H1 (cell line): Measurements from ENCODE around the gene ATM. TPM values are rescaled to one million over a fixed set of nuclear protein-coding genes. Genes with fewer than 3 reads are reported as not detected.

Experiments
- CTCF ChIA-PET: fragments of 300-600 bp; sonication (Branson Sonifier 250); formaldehyde crosslinking; loops from one replicate; lab custom pipeline; 2021; ENCODE audit not compliant: partially characterized antibody; lab: Charles Lee
- POLR2A ChIA-PET: fragments of 300-600 bp; sonication (Branson Sonifier 250); formaldehyde crosslinking; loops from one replicate; lab custom pipeline; 2021; ENCODE audit warnings: inconsistent platforms; ENCODE audit not compliant: partially characterized antibody; lab: Charles Lee
- DNase-seq, 2 experiments: peaks; one replicate each; pipeline versions ENCODE4 v3.0.0 to v3.0.0-alpha.2; 2010 to 2022; ENCODE audit warnings: low spot score in 2 of 2, low read depth in 1 of 2, mixed read lengths in 1 of 2
- FAIRE-seq: peaks from 2 replicates; lab custom pipeline; 2011; peaks lifted over from hg19 to GRCh38; lab: Jason Lieb, UNC
- H2AFZ ChIP-seq: 2 replicates; pipeline ENCODE4 v1.8.1; 2012; ENCODE audit warnings: low read length, inconsistent platforms
- H2AK5ac ChIP-seq: 2 replicates; pipeline ENCODE4 v1.6.1; 2013; ENCODE audit warnings: low read depth, low read length
- H2BK120ac ChIP-seq: replicated peaks from 2 replicates; pipeline ENCODE3; 2013; ENCODE audit warnings: low read depth, low read length, inconsistent platforms
- H2BK12ac ChIP-seq: 2 replicates; pipeline ENCODE4 v1.6.1; 2013; ENCODE audit warnings: low read depth, low read length
- H2BK15ac ChIP-seq: 2 replicates; pipeline ENCODE4 v1.6.1; 2013; ENCODE audit warnings: low read length
- H2BK20ac ChIP-seq: 2 replicates; pipeline ENCODE4 v1.6.1; 2013; ENCODE audit warnings: low read length
- H2BK5ac ChIP-seq: 2 replicates; pipeline ENCODE4 v1.6.1; 2013; ENCODE audit warnings: low read depth, low read length
- H3K14ac ChIP-seq: 2 replicates; pipeline ENCODE4 v1.6.1; 2013; ENCODE audit warnings: inconsistent platforms; ENCODE audit not compliant: insufficient read length
- H3K18ac ChIP-seq: 2 replicates; pipeline ENCODE4 v1.6.1; 2013; ENCODE audit warnings: low read length; ENCODE audit errors: extremely low read depth
- H3K23ac ChIP-seq: 2 replicates; pipeline ENCODE4 v1.6.1; 2013; ENCODE audit warnings: inconsistent platforms; ENCODE audit not compliant: insufficient read length
- H3K23me2 ChIP-seq: 2 replicates; pipeline ENCODE4 v1.6.1; 2013; ENCODE audit warnings: low read depth, low read length
- H3K27ac ChIP-seq: 2 replicates; pipeline ENCODE4 v1.6.1; 2011; ENCODE audit warnings: low read depth, low read length, inconsistent platforms
- H3K27me3 ChIP-seq, 4 experiments: replicated peaks in 1 of 4; 1 replicate in 1 of 4; 2 replicates in 3 of 4; pipeline versions ENCODE4 v1.6.1 to v1.8.1; 2011 to 2013; ENCODE audit warnings: low read length in 3 of 4, mild to moderate bottlenecking in 3 of 4, inconsistent platforms in 2 of 4, mixed read lengths in 2 of 4, moderate library complexity in 1 of 4; ENCODE audit not compliant: control insufficient read depth in 3 of 4, insufficient read depth in 3 of 4; ENCODE audit errors: extremely low read depth in 1 of 4
- H3K36me3 ChIP-seq, 4 experiments: 2 replicates each; pipeline versions ENCODE4 v1.6.1 to v1.8.1; 2011 to 2013; ENCODE audit warnings: mild to moderate bottlenecking in 4 of 4, low read length in 3 of 4, moderate library complexity in 2 of 4, control low read depth in 1 of 4, inconsistent platforms in 1 of 4; ENCODE audit not compliant: insufficient read depth in 4 of 4, control insufficient read depth in 2 of 4
- H3K4ac ChIP-seq: replicated peaks from 2 replicates; pipeline ENCODE3; 2013; ENCODE audit warnings: low read length, low read depth, mixed read lengths, inconsistent platforms; ENCODE audit not compliant: insufficient read length
- H3K4me1 ChIP-seq, 4 experiments: replicated peaks in 1 of 4; 1 replicate in 1 of 4; 2 replicates in 3 of 4; pipeline versions ENCODE4 v1.6.1 to v1.8.1; 2011 to 2013; ENCODE audit warnings: low read length in 3 of 4, inconsistent platforms in 2 of 4, mixed read lengths in 1 of 4; ENCODE audit not compliant: insufficient read depth in 4 of 4, control insufficient read depth in 3 of 4
- H3K4me2 ChIP-seq, 2 experiments: 2 replicates each; pipeline versions ENCODE4 v1.6.1 to v1.8.1; 2011 to 2013; ENCODE audit warnings: low read depth in 2 of 2, low read length in 2 of 2, control low read depth in 1 of 2, inconsistent platforms in 1 of 2, mild to moderate bottlenecking in 1 of 2; ENCODE audit not compliant: insufficient read depth in 1 of 2
- H3K4me3 ChIP-seq, 4 experiments: fragments of 200-600, 300-600 bp in 1 of 4; sonication (generic), shearing (Covaris generic), sonication (Bioruptor Twin) in 1 of 4; 2 replicates each; pipeline versions ENCODE4 v1.5.1 to v1.8.1; 2011 to 2016; ENCODE audit warnings: low read length in 4 of 4, low read depth in 3 of 4, control low read depth in 2 of 4, inconsistent platforms in 2 of 4, mild to moderate bottlenecking in 2 of 4, mixed read lengths in 1 of 4, moderate library complexity in 1 of 4; ENCODE audit not compliant: insufficient read depth in 2 of 4; ENCODE audit errors: extremely low read depth in 1 of 4
- H3K56ac ChIP-seq: replicated peaks from 2 replicates; pipeline ENCODE3; 2013; ENCODE audit warnings: low read depth, mild to moderate bottlenecking, mixed read lengths, low read length, inconsistent platforms; ENCODE audit not compliant: insufficient read length
- H3K79me1 ChIP-seq: 2 replicates; pipeline ENCODE4 v1.6.1; 2013; ENCODE audit warnings: low read depth, low read length, control low read depth
- H3K79me2 ChIP-seq, 2 experiments: 2 replicates each; pipeline versions ENCODE4 v1.6.1 to v1.8.1; 2012 to 2013; ENCODE audit warnings: low read length in 2 of 2, mild to moderate bottlenecking in 2 of 2, inconsistent platforms in 1 of 2; ENCODE audit not compliant: insufficient read depth in 2 of 2, control insufficient read depth in 1 of 2
- H3K9ac ChIP-seq, 4 experiments: replicated peaks in 1 of 4; 1 replicate in 1 of 4; 2 replicates in 3 of 4; pipeline versions ENCODE4 v1.6.1 to v1.8.1; 2011 to 2013; ENCODE audit warnings: low read depth in 3 of 4, low read length in 3 of 4, control low read depth in 2 of 4, mild to moderate bottlenecking in 2 of 4, moderate library complexity in 2 of 4, inconsistent platforms in 1 of 4; ENCODE audit errors: extremely low read depth in 1 of 4
- H3K9me3 ChIP-seq, 2 experiments: 2 replicates each; pipeline versions ENCODE4 v1.6.1 to v1.8.1; 2012 to 2013; ENCODE audit warnings: mild to moderate bottlenecking in 2 of 2, moderate library complexity in 2 of 2, control low read depth in 1 of 2, inconsistent platforms in 1 of 2, low read depth in 1 of 2, low read length in 1 of 2, mixed read lengths in 1 of 2; ENCODE audit not compliant: insufficient read depth in 2 of 2
- H4K20me1 ChIP-seq, 2 experiments: replicated peaks in 1 of 2; 2 replicates each; pipeline versions ENCODE3 to v1.8.1; 2011 to 2013; ENCODE audit warnings: inconsistent platforms in 2 of 2, low read length in 2 of 2, mild to moderate bottlenecking in 1 of 2; ENCODE audit not compliant: insufficient read depth in 2 of 2, control insufficient read depth in 1 of 2
- H4K5ac ChIP-seq: 2 replicates; pipeline ENCODE4 v1.6.1; 2013; ENCODE audit warnings: low read length, low read depth, mixed read lengths, inconsistent platforms; ENCODE audit not compliant: insufficient read length
- H4K8ac ChIP-seq: 2 replicates; pipeline ENCODE4 v1.8.0; 2013; ENCODE audit warnings: mild to moderate bottlenecking, moderate library complexity, low read length, inconsistent platforms; ENCODE audit not compliant: insufficient read depth; ENCODE audit errors: extremely low read depth
- H4K91ac ChIP-seq: replicated peaks from 2 replicates; pipeline ENCODE3; 2013; ENCODE audit warnings: low read length, mixed read lengths, inconsistent platforms; ENCODE audit not compliant: insufficient read length
- CHD1 ChIP-seq: IDR thresholded peaks from 2 replicates; pipeline ENCODE4 v1.6.1; 2012; ENCODE audit warnings: low read depth, low read length, improper control_type of control experiment
- GABPA ChIP-seq: IDR thresholded peaks from 2 replicates; pipeline ENCODE4 v1.6.1; 2011; ENCODE audit warnings: mild to moderate bottlenecking, low read length, moderate library complexity, borderline replicate concordance; ENCODE audit not compliant: insufficient read depth
- HDAC2 ChIP-seq, 2 experiments: fragments of 300-600 bp in 1 of 2; sonication (generic) in 1 of 2; IDR thresholded peaks; 2 replicates each; pipeline ENCODE4 v1.6.1; 2011 to 2012; ENCODE audit warnings: low read depth in 2 of 2, low read length in 2 of 2, mild to moderate bottlenecking in 2 of 2, moderate library complexity in 2 of 2, borderline replicate concordance in 1 of 2, inconsistent platforms in 1 of 2
- RBBP5 ChIP-seq: IDR thresholded peaks from 2 replicates; pipeline ENCODE4 v1.7.1; 2012; ENCODE audit warnings: low read depth, mild to moderate bottlenecking, inconsistent platforms, low read length, moderate library complexity, borderline replicate concordance
- SIRT6 ChIP-seq: IDR thresholded peaks from one replicate; pipeline ENCODE4 v1.7.1; 2012; ENCODE audit warnings: low read length, inconsistent platforms
- TCF12 ChIP-seq: IDR thresholded peaks from 2 replicates; pipeline ENCODE4 v1.6.1; 2011; ENCODE audit warnings: low read depth, mild to moderate bottlenecking, low read length
- WGBS, 2 experiments: shearing (Covaris generic) in 1 of 2; methylation state at CpG; one replicate each; pipeline versions ENCODE4 v1.1.6 to v1.1.7; 2013 to 2015; ENCODE audit warnings: low lambda C conversion rate in 2 of 2, mixed read lengths in 2 of 2, inconsistent platforms in 1 of 2, low coverage in 1 of 2, missing lambda C conversion rate in 1 of 2; ENCODE audit not compliant: insufficient replicate concordance in 2 of 2, insufficient coverage in 1 of 2, insufficient read length in 1 of 2; ENCODE audit errors: extremely low coverage in 1 of 2, missing lambda C conversion rate in 1 of 2; 5-methylcytosine and 5-hydroxymethylcytosine counted together
- polyA plus RNA-seq, 7 experiments: library from polyadenylated mRNA; depleted of rRNA in 3 of 7; stranded (reverse) in 5 of 7; unstranded in 2 of 7; fragments of >200 nt in 5 of 7; fragments of 200-250 nt in 2 of 7; gene quantifications; 1 replicate in 5 of 7; 2 replicates in 1 of 7; 4 replicates in 1 of 7; pipeline versions ENCODE4 v1.2.1 to v1.2.3, GENCODE V29; 2011 to 2013; ENCODE audit warnings: missing spikeins in 2 of 7, mixed read lengths in 2 of 7
- total RNA-seq: library from RNA; stranded (reverse); fragmentation: NEBNext Ultra II Directional; extraction: Animal tissue kit (Norgen Biotek cat#: 25700); gene quantifications from 2 replicates; pipeline ENCODE4 v1.2.1, GENCODE V29; 2021
- TF ChIP-seq, protein P1 (sequence below): IDR thresholded peaks from 2 replicates; pipeline ENCODE4 v1.6.1; 2012; ENCODE audit warnings: low read length, inconsistent platforms

ATM gene
- total and polyA plus RNA-seq, 2 of the 8 experiments (the other 6 are each of a cell fraction or from before 2014, with no cell fraction given) = 14.9 to 55.4 TPM

DNA sequence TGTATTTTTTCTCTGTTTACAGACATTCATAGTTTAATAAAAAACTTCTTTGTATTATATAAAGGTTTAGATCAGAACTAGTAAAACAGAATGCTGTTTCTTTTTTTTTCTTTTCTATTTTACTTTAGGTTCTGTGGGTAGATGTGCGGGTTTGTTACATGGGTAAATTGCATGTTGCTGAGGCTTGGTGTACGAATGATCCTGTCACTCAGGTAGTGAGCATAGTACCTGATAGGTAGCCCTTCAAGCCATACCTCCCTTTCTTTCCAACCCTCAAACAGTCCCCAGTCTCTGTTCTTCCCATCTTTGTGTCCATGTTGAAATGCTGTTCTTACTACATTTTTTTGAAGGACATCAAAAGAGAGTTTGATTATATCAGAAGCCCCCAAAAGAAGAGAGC is 3.2 kb downstream of the ATM start:
- H2BK5ac ChIP-seq = no peak overlapping the region
- peaks cover 0 to 3% of the 10 kb centered on the region in 2 experiments for H4K20me1 ChIP-seq
- no peak overlapping the region for H4K5ac ChIP-seq
- no peak overlapping the region for H3K9ac ChIP-seq
- no peak for FAIRE-seq
- no peak overlapping the region for H2AFZ ChIP-seq
- CTCF ChIA-PET = no interaction called here
- H4K8ac ChIP-seq = no peak overlapping the region
- WGBS, 2 experiments = 94% methylated on average over 2 of the region's 2 CpGs; no CpG with 5 or more reads in 1 of the 2 experiments
- H2AK5ac ChIP-seq = no peak overlapping the region
- H2BK15ac ChIP-seq = no peak overlapping the region
- H3K9me3 ChIP-seq = no peaks in the 10 kb centered on the region
- H3K4me2 ChIP-seq = no peak overlapping the region
- no peak overlapping the region for H3K56ac ChIP-seq
- no peaks in the 10 kb centered on the region; the same call in none of the 2 replicates for H3K79me1 ChIP-seq
- H3K36me3 ChIP-seq = peaks cover 3 to 30% (median 13%) of the 10 kb centered on the region in 4 experiments; a peak in 6 of 8 replicates
- no peak overlapping the region for H2BK20ac ChIP-seq
- H3K4ac ChIP-seq = no peak overlapping the region
- H3K79me2 ChIP-seq = peaks cover 14 to 52% of the 10 kb centered on the region in 2 experiments; a peak in 3 of 4 replicates
- TF ChIP-seq HDAC2 (IDR thresholded peaks at IDR 0.05; ENCODE audit: borderline replicate concordance in 1 of 2, low read depth in 2 of 2, low read length in 2 of 2) (no peak), CHD1 (no peak), GABPA (no peak), RBBP5 (no peak), TCF12 (no peak), SIRT6 (no peak)
- TF ChIP-seq, protein P1, sequence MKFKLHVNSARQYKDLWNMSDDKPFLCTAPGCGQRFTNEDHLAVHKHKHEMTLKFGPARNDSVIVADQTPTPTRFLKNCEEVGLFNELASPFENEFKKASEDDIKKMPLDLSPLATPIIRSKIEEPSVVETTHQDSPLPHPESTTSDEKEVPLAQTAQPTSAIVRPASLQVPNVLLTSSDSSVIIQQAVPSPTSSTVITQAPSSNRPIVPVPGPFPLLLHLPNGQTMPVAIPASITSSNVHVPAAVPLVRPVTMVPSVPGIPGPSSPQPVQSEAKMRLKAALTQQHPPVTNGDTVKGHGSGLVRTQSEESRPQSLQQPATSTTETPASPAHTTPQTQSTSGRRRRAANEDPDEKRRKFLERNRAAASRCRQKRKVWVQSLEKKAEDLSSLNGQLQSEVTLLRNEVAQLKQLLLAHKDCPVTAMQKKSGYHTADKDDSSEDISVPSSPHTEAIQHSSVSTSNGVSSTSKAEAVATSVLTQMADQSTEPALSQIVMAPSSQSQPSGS = no peak
- TF ChIP-seq, all 59 proteins: peak for 0
- Histone ChIP-seq H3K14ac (no peak overlapping the region), H3K23ac (no peak overlapping the region), H3K27ac (no peak overlapping the region), H3K4me1 (peaks cover 0 to 5% (median under 1%) of the 10 kb centered on the region in 4 experiments; a peak in 5 of 7 replicates), H3K4me3 (no peak overlapping the region), H3K27me3 (no peaks in the 10 kb centered on the region), H3K23me2 (peaks cover 8% of the 10 kb centered on the region), H2BK12ac (no peak overlapping the region), H3K18ac (no peak overlapping the region), H2BK120ac (no peak overlapping the region), H4K91ac (no peak overlapping the region)
- POLR2A ChIA-PET = interaction anchor here (0.7 kb wide), 1 partner anchor 11 kb away, joined by 3 read pairs; no protein-coding TSS in a partner anchor
- DNase-seq = no peak
